GM18907 (cell line): ENCODE measurements around the gene PGM2.
A peak's percentile ranks its signal among the peaks of the same experiment; 100 is the strongest.

ENCODE experiments used
- ATAC-seq: cut with Tn5 transposase; IDR thresholded peaks from one replicate; pipeline ENCODE4 v1.9.1; 2021; ENCODE audit warnings: mild to moderate bottlenecking, moderate library complexity; ENCODE audit not compliant: unreplicated experiment

PGM2 gene

GRCh38 chr4:37860266-37860665 is 33.8 kb downstream of the PGM2 start:
- no peak for ATAC-seq

- no peak for ATAC-seq
Observed at GRCh38 chr4:37862961-37863360, 36.5 kb downstream of the PGM2 start.

DNA sequence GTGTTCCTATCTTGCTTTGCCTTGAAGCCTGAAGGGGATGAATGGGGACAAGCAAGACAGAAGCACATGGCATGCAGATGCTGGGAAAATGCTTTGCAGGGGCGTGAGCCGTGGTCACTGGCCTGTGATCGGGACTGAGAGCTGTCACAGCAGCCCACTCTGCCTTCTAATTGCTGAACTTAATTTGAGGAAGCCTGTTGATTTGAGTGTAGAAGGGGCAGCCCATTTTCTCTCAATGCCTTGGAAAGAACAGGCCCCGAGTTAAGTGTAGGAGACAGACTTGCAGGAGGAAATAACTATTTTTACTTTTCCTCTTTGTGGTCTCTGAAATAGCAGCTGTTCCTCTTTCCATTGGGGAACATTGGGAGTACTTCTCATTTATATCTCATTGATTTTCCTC is 38.3 kb downstream of the PGM2 start:
- ATAC-seq, result no peak

DNA sequence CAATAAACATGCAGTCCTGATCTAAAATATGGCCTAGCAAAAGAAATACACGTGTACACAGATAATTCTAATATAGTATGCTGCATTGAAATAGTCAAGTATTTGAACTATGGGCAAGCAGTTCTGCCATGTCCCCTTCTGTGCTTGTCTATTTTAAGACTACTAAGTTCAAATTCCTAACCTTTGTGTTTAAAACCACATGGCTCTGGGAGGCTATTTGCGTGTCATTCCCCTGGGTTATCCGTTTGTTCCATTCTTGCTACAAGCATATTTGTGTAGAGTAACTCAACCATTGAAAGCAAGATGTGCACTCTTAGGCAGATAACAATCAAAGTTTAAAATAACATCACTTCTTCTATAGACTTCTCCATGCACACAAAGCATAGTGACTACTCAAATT is 39.0 kb downstream of the PGM2 start:
- no peak for ATAC-seq

GRCh38 chr4:37867102-37867501 is 40.6 kb downstream of the PGM2 start:
- no peak for ATAC-seq

DNA sequence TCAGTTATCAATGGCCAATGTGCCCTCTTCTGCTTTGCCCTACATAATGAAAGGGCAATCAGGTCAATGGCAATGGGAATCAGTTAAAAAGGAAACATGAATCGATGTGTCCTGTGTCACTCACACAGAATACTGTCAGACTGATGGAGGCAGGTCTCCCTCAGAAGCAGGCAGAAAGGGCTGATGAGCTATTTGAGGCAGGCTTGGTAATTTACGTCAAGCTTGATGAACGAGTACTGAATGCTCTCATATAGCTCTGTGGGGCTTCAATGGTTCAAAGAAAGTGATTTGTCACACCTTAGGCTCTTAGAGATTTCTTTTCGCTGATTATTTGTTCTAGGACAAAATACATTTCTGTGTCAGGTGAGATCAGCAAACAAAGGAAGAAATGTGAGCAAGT is 41.8 kb downstream of the PGM2 start:
- ATAC-seq, result no peak

DNA sequence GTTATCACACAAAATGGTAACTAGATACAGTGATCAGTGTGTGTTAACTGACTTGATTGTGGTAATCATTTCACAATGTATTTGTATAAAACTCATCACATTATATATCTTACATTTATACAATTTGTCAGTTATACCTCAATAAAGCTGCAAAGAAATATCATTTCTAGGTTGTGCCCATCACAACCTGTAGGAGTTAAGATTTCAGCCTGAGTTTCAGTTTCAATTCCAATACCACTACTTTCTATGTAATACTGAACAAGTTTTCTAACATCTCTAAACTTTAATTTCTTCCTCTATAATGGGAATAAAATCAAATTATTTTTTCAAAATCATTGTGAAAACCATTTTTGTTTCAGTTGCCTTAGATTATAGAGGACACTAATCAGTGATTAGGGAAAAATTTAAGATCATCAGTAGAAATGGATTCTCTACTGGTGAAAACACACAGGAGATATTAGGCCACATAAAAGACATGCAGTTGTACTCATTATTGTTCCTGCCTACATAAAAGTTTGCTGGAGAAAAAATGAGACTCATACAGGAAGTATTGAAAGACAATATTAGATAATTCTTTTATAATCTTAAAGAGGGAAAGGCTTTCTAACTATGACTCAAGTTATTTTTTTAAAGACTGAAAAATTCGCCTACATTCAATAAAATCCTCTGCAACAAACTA is 46.0 kb downstream of the PGM2 start:
- ATAC-seq, result peak; percentile 63

GRCh38 chr4:37873386-37873785 is 46.9 kb downstream of the PGM2 start:
- ATAC-seq, result no peak

GRCh38 chr4:37876156-37876555 is 49.7 kb downstream of the PGM2 start:
- no peak for ATAC-seq

- no peak for ATAC-seq
Observed at GRCh38 chr4:37879365-37879764, 52.9 kb downstream of the PGM2 start.

GRCh38 chr4:37881811-37882210 is 55.3 kb downstream of the PGM2 start:
- no peak for ATAC-seq

GRCh38 chr4:37882665-37883296 is 56.3 kb downstream of the PGM2 start:
- ATAC-seq, result no peak

GRCh38 chr4:37884855-37885487 is 58.5 kb downstream of the PGM2 start:
- ATAC-seq, result no peak

GRCh38 chr4:37885496-37885895 is 59.0 kb downstream of the PGM2 start:
- ATAC-seq, result peak; percentile 37

- ATAC-seq, result peak; percentile 28
Observed at GRCh38 chr4:37889849-37890800, 63.6 kb downstream of the PGM2 start.

DNA sequence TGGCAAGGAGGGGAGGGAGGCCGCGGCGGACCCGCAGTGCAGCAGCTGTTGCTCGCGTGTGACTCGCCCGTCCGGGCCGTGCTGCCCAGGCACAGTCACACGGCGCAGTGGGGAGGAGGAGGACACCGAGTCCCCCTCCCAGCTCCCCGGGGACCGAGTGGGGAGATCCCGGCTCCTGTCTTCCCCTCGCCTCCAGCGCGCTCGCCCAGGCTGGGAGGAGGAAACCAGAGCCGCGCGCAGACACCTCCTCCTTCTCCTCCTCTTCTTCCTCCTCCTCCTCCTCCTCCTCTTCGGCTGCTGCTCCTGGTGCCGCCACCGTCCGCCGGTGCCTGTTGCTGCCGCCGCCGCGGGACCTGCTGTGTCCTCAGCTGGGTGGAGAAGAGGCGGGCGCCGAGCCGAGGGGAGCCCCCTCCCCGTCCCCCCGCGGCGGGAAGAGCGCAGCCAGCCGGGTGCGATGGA is 64.3 kb downstream of the PGM2 start, which contains the start of gene TBC1D1:
Gene TBC1D1 (plus strand): TSS at position 284 of the 459 bp plus-strand sequence. CDS start 11,012 bp downstream, outside the sequence.
- ATAC-seq, result peak; percentile 33

GRCh38 chr4:37891260-37892159 is 65.0 kb downstream of the PGM2 start:
- peak; percentile 63 for ATAC-seq

GRCh38 chr4:37892641-37893040 is 66.2 kb downstream of the PGM2 start:
- peak; percentile 45 for ATAC-seq

- no peak for ATAC-seq
Observed at GRCh38 chr4:37893164-37893563, 66.7 kb downstream of the PGM2 start.

- no peak for ATAC-seq
Observed at GRCh38 chr4:37895271-37895670, 68.8 kb downstream of the PGM2 start.
